ENCODE data around the gene UNCX. TPM values are rescaled to one million over a fixed set of nuclear protein-coding genes. Genes with fewer than 3 reads are reported as not detected.

Gene UNCX
- polyA plus RNA-seq, 1 donor (not counting 4 experiments of a cell fraction or from before 2014, with no cell fraction given): not detected

GRCh38 chr7:1220000-1220726 lies 12.5 kb upstream of the UNCX start:
- Histone ChIP-seq H3K9me3 (ENCODE audit: control insufficient read depth, low read depth, low read length) (no peaks in the 10 kb centered on the region), H3K9me1 (ENCODE audit: control insufficient read depth, extremely low read depth, insufficient read depth, low read length) (no peaks in the 10 kb centered on the region), H3K36me3 (ENCODE audit: control insufficient read depth in 2 of 2, extremely low read depth in 1 of 2, insufficient read depth in 2 of 2, low read length in 2 of 2) (no peaks in the 10 kb centered on the region), H3K4me2 (ENCODE audit: control insufficient read depth, extremely low read depth, insufficient read depth, low read depth, low read length) (no peak overlapping the region), H3K27ac (ENCODE audit: control insufficient read depth, insufficient read depth, low read length) (no peak overlapping the region), H3K79me2 (ENCODE audit: control insufficient read depth, insufficient read depth, low read length) (no peaks in the 10 kb centered on the region), H2AFZ (ENCODE audit: control insufficient read depth, low read length) (no peak overlapping the region), H3K4me3 (ENCODE audit: control insufficient read depth in 2 of 3, extremely low read depth in 1 of 3, insufficient read depth in 2 of 3, low read depth in 1 of 3, low read length in 3 of 3) (no peak overlapping the region), H4K20me1 (ENCODE audit: control insufficient read depth, extremely low read depth, insufficient read depth, low read length) (no peaks in the 10 kb centered on the region), H3K27me3 (ENCODE audit: control insufficient read depth, extremely low read depth, insufficient read depth, low read length) (peaks cover 39% of the 10 kb centered on the region), H3K9ac (ENCODE audit: control insufficient read depth, extremely low read depth, insufficient read depth, low read length) (no peak overlapping the region), H3K4me1 (ENCODE audit: control insufficient read depth, extremely low read depth, insufficient read depth, low read length) (no peaks in the 10 kb centered on the region)
- DNase-seq (ENCODE audit: low read depth, low spot score) (no peak), FAIRE-seq (no peak)
- dilution Hi-C loops (cut with MboI; ENCODE audit: extremely low pct_ligation_motif_present, low sequenced_read_pairs): no loop called here
- TF ChIP-seq, protein P1, sequence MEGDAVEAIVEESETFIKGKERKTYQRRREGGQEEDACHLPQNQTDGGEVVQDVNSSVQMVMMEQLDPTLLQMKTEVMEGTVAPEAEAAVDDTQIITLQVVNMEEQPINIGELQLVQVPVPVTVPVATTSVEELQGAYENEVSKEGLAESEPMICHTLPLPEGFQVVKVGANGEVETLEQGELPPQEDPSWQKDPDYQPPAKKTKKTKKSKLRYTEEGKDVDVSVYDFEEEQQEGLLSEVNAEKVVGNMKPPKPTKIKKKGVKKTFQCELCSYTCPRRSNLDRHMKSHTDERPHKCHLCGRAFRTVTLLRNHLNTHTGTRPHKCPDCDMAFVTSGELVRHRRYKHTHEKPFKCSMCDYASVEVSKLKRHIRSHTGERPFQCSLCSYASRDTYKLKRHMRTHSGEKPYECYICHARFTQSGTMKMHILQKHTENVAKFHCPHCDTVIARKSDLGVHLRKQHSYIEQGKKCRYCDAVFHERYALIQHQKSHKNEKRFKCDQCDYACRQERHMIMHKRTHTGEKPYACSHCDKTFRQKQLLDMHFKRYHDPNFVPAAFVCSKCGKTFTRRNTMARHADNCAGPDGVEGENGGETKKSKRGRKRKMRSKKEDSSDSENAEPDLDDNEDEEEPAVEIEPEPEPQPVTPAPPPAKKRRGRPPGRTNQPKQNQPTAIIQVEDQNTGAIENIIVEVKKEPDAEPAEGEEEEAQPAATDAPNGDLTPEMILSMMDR (optimal IDR thresholded peaks at IDR 0.05 in 1 of 3, IDR thresholded peaks at IDR 0.05 in 1 of 3, conservative IDR thresholded peaks at IDR 0.05 in 1 of 3; ENCODE audit: extremely low read depth in 1 of 3, insufficient read depth in 2 of 3, low read length in 3 of 3): no peak
- no peak for TF ChIP-seq EZH2 (IDR thresholded peaks at IDR 0.05; ENCODE audit: low read length)

DNA sequence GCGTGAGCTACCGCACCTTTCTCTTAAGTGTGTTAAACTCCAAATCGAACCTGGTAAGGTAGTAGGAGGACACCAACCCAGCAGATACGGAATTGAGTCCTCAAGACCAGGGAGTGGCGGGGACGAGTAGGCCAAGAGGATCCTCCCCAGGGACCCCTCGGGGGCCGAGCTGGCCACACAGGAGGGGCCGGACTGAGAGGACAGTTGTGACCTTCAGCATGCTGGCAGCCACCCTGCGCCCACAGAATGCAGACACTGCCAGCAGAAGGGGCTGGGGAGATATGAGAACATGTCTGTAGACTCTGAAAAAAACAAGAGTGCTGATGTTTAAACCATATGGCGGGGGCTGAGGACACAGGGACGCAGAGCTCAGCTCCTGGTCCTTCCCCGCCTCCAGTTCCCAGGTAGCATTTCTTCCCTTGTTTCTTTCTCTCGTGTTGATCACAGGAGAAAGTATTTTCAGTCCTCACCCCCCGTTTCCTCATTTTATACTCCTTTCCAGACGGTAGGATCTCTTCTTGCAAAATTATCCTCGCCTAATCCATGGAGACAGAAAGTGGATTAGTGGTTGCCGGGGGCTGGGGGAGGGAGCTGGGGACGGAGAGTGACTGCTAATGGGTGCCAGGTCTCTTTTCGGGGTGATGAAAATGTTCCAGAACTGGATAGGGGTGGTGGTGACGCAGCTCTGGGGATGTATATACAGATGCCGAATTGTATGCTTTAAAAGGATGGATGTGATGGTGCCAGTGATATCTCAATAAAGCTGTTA lies 11.5 kb upstream of the UNCX start:
- TF ChIP-seq, protein P1 (optimal IDR thresholded peaks at IDR 0.05 in 1 of 3, IDR thresholded peaks at IDR 0.05 in 1 of 3, conservative IDR thresholded peaks at IDR 0.05 in 1 of 3; ENCODE audit: extremely low read depth in 1 of 3, insufficient read depth in 2 of 3, low read length in 3 of 3): no peak
- TF ChIP-seq EZH2 (IDR thresholded peaks at IDR 0.05; ENCODE audit: low read length): no peak
- dilution Hi-C loops (cut with MboI; ENCODE audit: extremely low pct_ligation_motif_present, low sequenced_read_pairs): no loop called here
- FAIRE-seq: no peak

More for the DNA sequence above, 11.5 kb upstream of the UNCX start:
- Histone ChIP-seq H3K79me2 (ENCODE audit: control insufficient read depth, insufficient read depth, low read length) (no peaks in the 10 kb centered on the region), H3K4me1 (ENCODE audit: control insufficient read depth, extremely low read depth, insufficient read depth, low read length) (no peaks in the 10 kb centered on the region), H3K36me3 (ENCODE audit: control insufficient read depth in 2 of 2, extremely low read depth in 1 of 2, insufficient read depth in 2 of 2, low read length in 2 of 2) (no peaks in the 10 kb centered on the region), H3K27me3 (ENCODE audit: control insufficient read depth, extremely low read depth, insufficient read depth, low read length) (peaks cover 45% of the 10 kb centered on the region), H3K9ac (ENCODE audit: control insufficient read depth, extremely low read depth, insufficient read depth, low read length) (no peak overlapping the region), H3K4me3 (ENCODE audit: control insufficient read depth in 2 of 3, extremely low read depth in 1 of 3, insufficient read depth in 2 of 3, low read depth in 1 of 3, low read length in 3 of 3) (no peak overlapping the region), H2AFZ (ENCODE audit: control insufficient read depth, low read length) (no peak overlapping the region), H3K9me3 (ENCODE audit: control insufficient read depth, low read depth, low read length) (no peaks in the 10 kb centered on the region), H3K9me1 (ENCODE audit: control insufficient read depth, extremely low read depth, insufficient read depth, low read length) (no peaks in the 10 kb centered on the region), H4K20me1 (ENCODE audit: control insufficient read depth, extremely low read depth, insufficient read depth, low read length) (no peaks in the 10 kb centered on the region), H3K4me2 (ENCODE audit: control insufficient read depth, extremely low read depth, insufficient read depth, low read depth, low read length) (no peak overlapping the region), H3K27ac (ENCODE audit: control insufficient read depth, insufficient read depth, low read length) (no peak overlapping the region)
- DNase-seq (ENCODE audit: low read depth, low spot score): no peak

Measured in keratinocyte (primary cell).